ENCODE data around the gene UPP1.

Gene UPP1

DNA sequence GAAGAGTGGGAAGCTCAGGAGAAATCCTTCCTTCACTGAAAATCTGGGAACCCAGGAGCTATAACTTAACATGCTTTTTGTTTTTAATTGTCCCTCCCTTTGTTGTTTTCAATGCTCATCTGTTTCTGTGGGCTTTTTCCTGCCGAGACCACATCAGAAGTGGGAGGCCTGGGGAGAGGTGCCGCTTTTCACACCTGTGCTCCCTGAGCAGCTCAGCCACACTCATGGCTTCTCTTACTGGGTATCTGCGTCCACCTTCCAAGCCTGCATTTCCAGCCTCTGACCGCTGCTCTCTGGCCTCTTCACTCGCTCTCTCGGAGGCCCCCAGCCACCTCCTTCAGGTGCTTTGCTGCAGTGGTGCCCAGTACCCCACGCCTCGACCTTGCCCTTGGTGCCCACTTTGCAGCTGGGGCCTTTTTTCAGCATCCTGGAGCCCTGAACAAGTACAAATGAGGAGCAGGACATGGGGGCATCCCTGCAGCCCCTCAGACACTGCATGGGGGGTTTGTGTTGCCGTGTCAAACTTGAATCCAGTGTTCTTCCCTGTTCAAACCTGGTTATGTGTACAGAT lies 43.8 kb upstream of the UPP1 start:
- H3K27me3 ChIP-seq (ENCODE audit: insufficient read depth, low read depth, severe bottlenecking), result no peaks in the 10 kb centered on the region
- DNase-seq, result no peak
- H3K36me3 ChIP-seq, result no peaks in the 10 kb centered on the region
- H3K9me3 ChIP-seq (ENCODE audit: severe bottlenecking), result no peaks in the 10 kb centered on the region
- TF ChIP-seq, protein P1, sequence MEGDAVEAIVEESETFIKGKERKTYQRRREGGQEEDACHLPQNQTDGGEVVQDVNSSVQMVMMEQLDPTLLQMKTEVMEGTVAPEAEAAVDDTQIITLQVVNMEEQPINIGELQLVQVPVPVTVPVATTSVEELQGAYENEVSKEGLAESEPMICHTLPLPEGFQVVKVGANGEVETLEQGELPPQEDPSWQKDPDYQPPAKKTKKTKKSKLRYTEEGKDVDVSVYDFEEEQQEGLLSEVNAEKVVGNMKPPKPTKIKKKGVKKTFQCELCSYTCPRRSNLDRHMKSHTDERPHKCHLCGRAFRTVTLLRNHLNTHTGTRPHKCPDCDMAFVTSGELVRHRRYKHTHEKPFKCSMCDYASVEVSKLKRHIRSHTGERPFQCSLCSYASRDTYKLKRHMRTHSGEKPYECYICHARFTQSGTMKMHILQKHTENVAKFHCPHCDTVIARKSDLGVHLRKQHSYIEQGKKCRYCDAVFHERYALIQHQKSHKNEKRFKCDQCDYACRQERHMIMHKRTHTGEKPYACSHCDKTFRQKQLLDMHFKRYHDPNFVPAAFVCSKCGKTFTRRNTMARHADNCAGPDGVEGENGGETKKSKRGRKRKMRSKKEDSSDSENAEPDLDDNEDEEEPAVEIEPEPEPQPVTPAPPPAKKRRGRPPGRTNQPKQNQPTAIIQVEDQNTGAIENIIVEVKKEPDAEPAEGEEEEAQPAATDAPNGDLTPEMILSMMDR (IDR thresholded peaks at IDR 0.05; ENCODE audit: low read depth, low read length), result no peak
- H3K27ac ChIP-seq, result no peak overlapping the region
- H3K4me3 ChIP-seq (ENCODE audit: low read depth, low read length), result no peak overlapping the region

DNA sequence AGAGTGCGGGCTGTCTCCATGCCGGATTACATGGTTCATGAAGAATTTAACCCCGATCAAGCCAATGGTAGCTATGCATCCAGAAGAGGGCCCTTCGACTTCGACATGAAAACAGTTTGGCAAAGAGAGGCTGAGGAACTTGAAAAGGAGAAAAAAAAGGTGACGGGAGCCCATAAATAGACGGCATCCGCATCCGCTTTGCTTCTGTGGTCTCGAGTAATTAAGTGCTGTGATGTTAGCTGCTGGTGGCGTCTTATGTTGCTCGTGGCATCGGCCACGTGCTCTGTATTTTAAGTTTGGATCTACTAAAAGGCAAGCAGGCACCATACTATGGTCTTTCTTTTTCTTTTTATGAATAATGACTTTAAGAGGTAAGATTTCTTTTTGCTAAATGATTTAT lies 42.6 kb upstream of the UPP1 start:
- H3K27ac ChIP-seq, result no peak overlapping the region
- no peak for DNase-seq

DNA sequence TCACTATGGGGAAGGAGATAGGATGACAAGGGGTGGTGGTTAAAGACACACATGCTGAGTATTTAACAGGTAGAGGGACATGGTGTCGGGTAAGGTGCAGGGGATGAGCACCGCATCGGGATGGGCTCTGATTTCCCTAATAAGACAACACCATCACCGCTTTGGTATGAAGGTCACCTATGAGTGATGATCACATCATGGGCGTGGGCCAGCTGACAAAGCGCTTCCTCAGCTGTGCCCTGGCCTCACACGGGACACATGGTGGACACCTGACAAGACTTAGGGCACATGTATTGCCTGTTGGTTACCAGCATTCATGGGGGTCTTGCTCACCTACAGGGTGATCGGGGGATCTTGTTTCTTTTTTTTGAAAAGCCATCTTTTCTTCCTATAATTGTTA lies 41.0 kb upstream of the UPP1 start:
- no peaks in the 10 kb centered on the region for H3K36me3 ChIP-seq
- no peaks in the 10 kb centered on the region for H3K9me3 ChIP-seq (ENCODE audit: severe bottlenecking)
- no peaks in the 10 kb centered on the region for H3K27me3 ChIP-seq (ENCODE audit: insufficient read depth, low read depth, severe bottlenecking)
- TF ChIP-seq, protein P1 (IDR thresholded peaks at IDR 0.05; ENCODE audit: low read depth, low read length), result no peak
- no peak overlapping the region for H3K27ac ChIP-seq
- no peak for DNase-seq
- H3K4me3 ChIP-seq (ENCODE audit: low read depth, low read length), result no peak overlapping the region

More for the DNA sequence above, 42.6 kb upstream of the UPP1 start:
- TF ChIP-seq, protein P1 (IDR thresholded peaks at IDR 0.05; ENCODE audit: low read depth, low read length), result no peak
- no peaks in the 10 kb centered on the region for H3K27me3 ChIP-seq (ENCODE audit: insufficient read depth, low read depth, severe bottlenecking)
- H3K9me3 ChIP-seq (ENCODE audit: severe bottlenecking), result no peaks in the 10 kb centered on the region
- H3K36me3 ChIP-seq, result no peaks in the 10 kb centered on the region
- no peak overlapping the region for H3K4me3 ChIP-seq (ENCODE audit: low read depth, low read length)

DNA sequence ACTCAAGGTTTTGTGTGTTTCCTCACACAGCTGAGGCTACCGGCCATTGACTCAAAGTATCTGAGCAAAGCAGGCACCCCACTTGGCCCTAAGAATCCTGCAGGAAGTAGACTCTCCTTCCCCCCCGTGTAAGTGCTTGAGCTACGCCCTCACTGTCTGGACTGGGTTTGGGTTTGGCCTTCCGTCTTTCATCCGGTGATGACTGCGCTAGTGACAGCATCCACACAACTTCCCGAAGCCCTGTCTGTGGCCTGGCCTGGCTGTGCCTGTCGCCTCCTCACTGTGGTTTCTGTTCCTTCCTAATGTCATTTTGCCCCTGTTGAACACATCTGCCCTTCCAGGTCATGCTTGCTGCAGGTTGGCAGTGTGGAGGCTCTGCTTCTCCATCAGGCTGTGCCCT lies 39.2 kb upstream of the UPP1 start:
- Histone ChIP-seq H3K27me3 (ENCODE audit: insufficient read depth, low read depth, severe bottlenecking) (no peaks in the 10 kb centered on the region), H3K27ac (no peak overlapping the region), H3K9me3 (ENCODE audit: severe bottlenecking) (no peaks in the 10 kb centered on the region), H3K36me3 (no peaks in the 10 kb centered on the region), H3K4me3 (ENCODE audit: low read depth, low read length) (no peak overlapping the region)
- TF ChIP-seq, protein P1 (IDR thresholded peaks at IDR 0.05; ENCODE audit: low read depth, low read length), result no peak
- DNase-seq, result no peak

DNA sequence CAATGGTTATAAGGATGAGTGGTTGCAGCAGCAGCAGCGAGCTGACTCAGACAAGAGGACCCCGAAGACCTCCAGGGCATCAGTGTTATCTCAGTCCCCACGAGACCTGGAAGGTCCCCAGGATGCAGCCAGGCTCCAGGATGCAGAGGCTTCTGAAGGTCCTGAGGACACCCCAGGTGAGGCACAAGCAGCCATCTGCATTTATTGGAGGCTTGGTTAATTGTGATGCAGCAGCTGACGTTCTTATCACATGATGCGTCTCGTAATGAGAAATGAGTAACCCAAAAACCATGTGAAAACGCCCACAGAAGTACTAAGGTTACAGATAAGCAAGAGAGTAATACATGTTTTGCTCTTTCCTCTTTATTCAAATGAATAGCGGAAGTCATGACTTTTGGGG lies 36.3 kb upstream of the UPP1 start:
- no peaks in the 10 kb centered on the region for H3K9me3 ChIP-seq (ENCODE audit: severe bottlenecking)
- H3K27ac ChIP-seq, result no peak overlapping the region
- TF ChIP-seq, protein P1 (IDR thresholded peaks at IDR 0.05; ENCODE audit: low read depth, low read length), result no peak
- H3K36me3 ChIP-seq, result no peaks in the 10 kb centered on the region
- H3K27me3 ChIP-seq (ENCODE audit: insufficient read depth, low read depth, severe bottlenecking), result no peaks in the 10 kb centered on the region
- no peak overlapping the region for H3K4me3 ChIP-seq (ENCODE audit: low read depth, low read length)
- DNase-seq, result no peak

DNA sequence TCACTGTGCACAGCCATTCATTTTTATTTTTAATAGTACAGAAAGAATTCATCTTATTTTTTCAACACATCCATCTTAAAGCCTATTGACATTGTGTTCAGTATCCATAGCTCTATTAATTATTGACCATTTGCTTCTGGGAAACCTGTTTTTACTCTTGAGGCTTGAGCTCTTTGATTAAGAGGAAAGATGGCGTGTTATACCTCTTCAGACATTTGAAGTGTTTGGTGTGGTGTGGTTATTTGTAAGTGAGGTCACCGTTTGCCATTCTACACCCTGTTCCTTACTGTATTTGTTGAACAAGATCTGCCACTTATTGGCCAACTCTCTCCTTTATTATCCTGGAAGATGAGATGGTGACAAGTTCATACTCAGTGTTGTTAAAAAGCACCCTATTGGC lies 35.3 kb upstream of the UPP1 start:
- Histone ChIP-seq H3K27me3 (ENCODE audit: insufficient read depth, low read depth, severe bottlenecking) (no peaks in the 10 kb centered on the region), H3K36me3 (no peaks in the 10 kb centered on the region), H3K4me3 (ENCODE audit: low read depth, low read length) (no peak overlapping the region), H3K9me3 (ENCODE audit: severe bottlenecking) (no peaks in the 10 kb centered on the region), H3K27ac (no peak overlapping the region)
- TF ChIP-seq, protein P1 (IDR thresholded peaks at IDR 0.05; ENCODE audit: low read depth, low read length), result no peak
- DNase-seq, result no peak
